Measurements from ENCODE around the gene LIFR. TPM values are rescaled to one million over a fixed set of nuclear protein-coding genes. Genes with fewer than 3 reads are reported as not detected.
A peak's percentile ranks its signal among the peaks of the same experiment; 100 is the strongest.

Gene LIFR
- total RNA-seq, 1 donor from 2014 or later = 58.0 TPM

- Mint-ChIP-seq H3K36me3 (peaks cover 10% of the 10 kb centered on the region), H3K27ac (no peak overlapping the region), H3K27me3 (ENCODE audit: low read depth) (no peaks in the 10 kb centered on the region), H3K9me3 (no peaks in the 10 kb centered on the region), H3K4me1 (peaks cover 18% of the 10 kb centered on the region), H3K4me3 (no peak overlapping the region)
- no peak for DNase-seq (ENCODE audit: low spot score in 2 of 2, unreplicated experiment in 2 of 2)
- TF ChIP-seq, protein P1, sequence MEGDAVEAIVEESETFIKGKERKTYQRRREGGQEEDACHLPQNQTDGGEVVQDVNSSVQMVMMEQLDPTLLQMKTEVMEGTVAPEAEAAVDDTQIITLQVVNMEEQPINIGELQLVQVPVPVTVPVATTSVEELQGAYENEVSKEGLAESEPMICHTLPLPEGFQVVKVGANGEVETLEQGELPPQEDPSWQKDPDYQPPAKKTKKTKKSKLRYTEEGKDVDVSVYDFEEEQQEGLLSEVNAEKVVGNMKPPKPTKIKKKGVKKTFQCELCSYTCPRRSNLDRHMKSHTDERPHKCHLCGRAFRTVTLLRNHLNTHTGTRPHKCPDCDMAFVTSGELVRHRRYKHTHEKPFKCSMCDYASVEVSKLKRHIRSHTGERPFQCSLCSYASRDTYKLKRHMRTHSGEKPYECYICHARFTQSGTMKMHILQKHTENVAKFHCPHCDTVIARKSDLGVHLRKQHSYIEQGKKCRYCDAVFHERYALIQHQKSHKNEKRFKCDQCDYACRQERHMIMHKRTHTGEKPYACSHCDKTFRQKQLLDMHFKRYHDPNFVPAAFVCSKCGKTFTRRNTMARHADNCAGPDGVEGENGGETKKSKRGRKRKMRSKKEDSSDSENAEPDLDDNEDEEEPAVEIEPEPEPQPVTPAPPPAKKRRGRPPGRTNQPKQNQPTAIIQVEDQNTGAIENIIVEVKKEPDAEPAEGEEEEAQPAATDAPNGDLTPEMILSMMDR (IDR thresholded peaks at IDR 0.05; ENCODE audit: unreplicated experiment) = no peak
Measured at GRCh38 chr5:38478166-38478565, 78.3 kb downstream of the LIFR start.

- Mint-ChIP-seq H3K9me3 (no peaks in the 10 kb centered on the region), H3K4me3 (no peak overlapping the region), H3K36me3 (no peaks in the 10 kb centered on the region), H3K4me1 (peaks cover 15% of the 10 kb centered on the region), H3K27me3 (ENCODE audit: low read depth) (no peaks in the 10 kb centered on the region), H3K27ac (no peak overlapping the region)
- no peak for DNase-seq (ENCODE audit: low spot score in 2 of 2, unreplicated experiment in 2 of 2)
- TF ChIP-seq, protein P1 (IDR thresholded peaks at IDR 0.05; ENCODE audit: unreplicated experiment) = no peak
Measured at GRCh38 chr5:38473008-38473407, 83.4 kb downstream of the LIFR start.

GRCh38 chr5:38472541-38472940, 83.9 kb downstream of the LIFR start:
- Mint-ChIP-seq H3K4me3 (no peak overlapping the region), H3K9me3 (no peaks in the 10 kb centered on the region), H3K27ac (no peak overlapping the region), H3K36me3 (no peaks in the 10 kb centered on the region), H3K27me3 (ENCODE audit: low read depth) (no peaks in the 10 kb centered on the region), H3K4me1 (peaks cover 20% of the 10 kb centered on the region)
- TF ChIP-seq, protein P1 (IDR thresholded peaks at IDR 0.05; ENCODE audit: unreplicated experiment) = no peak
- DNase-seq (ENCODE audit: low spot score in 2 of 2, unreplicated experiment in 2 of 2) = no peak

DNA sequence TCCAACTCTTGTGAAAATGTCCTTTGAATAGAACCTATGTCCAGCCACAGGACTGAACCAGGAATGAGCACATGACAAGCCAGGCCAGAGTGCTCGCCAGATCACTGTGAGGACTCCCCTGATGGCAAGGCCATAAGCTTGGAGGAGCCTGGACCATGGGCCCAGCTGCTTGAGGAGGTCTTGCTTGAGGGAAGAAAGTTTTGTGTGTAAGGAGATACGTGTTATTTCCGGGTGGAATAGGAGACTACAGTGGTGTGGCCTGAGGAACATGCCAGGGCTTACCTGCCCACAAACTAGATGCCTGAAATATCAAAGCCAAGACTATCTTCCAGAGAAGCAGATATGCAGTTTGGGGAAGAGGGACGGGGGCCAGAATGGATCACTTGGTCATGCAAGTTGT, 84.7 kb downstream of the LIFR start:
- H3K27me3 Mint-ChIP-seq (ENCODE audit: low read depth) = no peaks in the 10 kb centered on the region
- DNase-seq (ENCODE audit: low spot score in 2 of 2, unreplicated experiment in 2 of 2) = no peak
- no peaks in the 10 kb centered on the region for H3K36me3 Mint-ChIP-seq
- peaks cover 21% of the 10 kb centered on the region for H3K4me1 Mint-ChIP-seq
- TF ChIP-seq, protein P1 (IDR thresholded peaks at IDR 0.05; ENCODE audit: unreplicated experiment) = no peak
- no peak overlapping the region for H3K4me3 Mint-ChIP-seq
- no peaks in the 10 kb centered on the region for H3K9me3 Mint-ChIP-seq
- H3K27ac Mint-ChIP-seq = no peak overlapping the region

DNA sequence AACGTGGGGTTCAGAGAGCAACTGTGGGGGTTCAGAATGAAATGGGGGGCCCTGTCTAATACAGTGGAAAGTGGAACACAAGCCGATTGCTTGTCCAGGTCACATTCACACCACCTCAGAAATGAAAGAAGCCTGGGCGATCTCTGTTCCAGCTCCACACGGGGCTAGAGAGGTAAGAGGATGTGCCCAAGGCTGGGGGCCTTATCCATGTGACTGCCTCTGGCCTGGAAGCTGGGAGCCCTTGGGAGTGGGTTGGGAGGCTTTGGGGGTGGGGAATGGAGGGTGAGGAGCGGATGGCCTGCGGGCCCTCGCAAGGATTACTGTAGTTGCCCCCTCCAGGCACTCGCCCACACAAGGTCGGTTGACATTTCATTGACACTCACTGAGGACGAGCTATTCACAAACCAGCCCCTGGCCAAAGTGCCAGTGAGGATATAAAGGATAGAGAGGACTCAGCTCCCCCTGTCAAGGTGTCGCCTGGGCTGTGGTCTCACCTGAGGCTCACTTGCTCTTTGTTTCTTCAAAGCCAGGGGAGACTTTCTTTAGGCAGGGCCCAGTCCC, 86.7 kb downstream of the LIFR start:
- DNase-seq (ENCODE audit: low spot score in 2 of 2, unreplicated experiment in 2 of 2) = no peak
- Mint-ChIP-seq H3K4me3 (no peak overlapping the region), H3K27ac (peak overlapping the region; percentile 87), H3K9me3 (no peaks in the 10 kb centered on the region), H3K27me3 (ENCODE audit: low read depth) (no peaks in the 10 kb centered on the region), H3K4me1 (peaks cover 14% of the 10 kb centered on the region), H3K36me3 (no peaks in the 10 kb centered on the region)
- TF ChIP-seq, protein P1 (IDR thresholded peaks at IDR 0.05; ENCODE audit: unreplicated experiment) = no peak
